IMR-90 (cell line): ENCODE measurements around the gene ARHGAP10.

Source experiments
- SMC3 ChIP-seq: fragments of 150-350 bp; IDR thresholded peaks from 2 replicates; pipeline ENCODE4 v1.6.1; 2016; ENCODE audit warnings: low read depth, mild to moderate bottlenecking, antibody characterized with exemption, low read length, moderate library complexity
- TF ChIP-seq, protein P1 (sequence below): conservative IDR thresholded peaks from 2 replicates; pipeline ENCODE4 v1.5.1; 2012; ENCODE audit warnings: mild to moderate bottlenecking, low read depth, low read length, improper control_type of control experiment
- TF ChIP-seq, protein P2 (sequence below): fragments of 150-350 bp; IDR thresholded peaks from 2 replicates; pipeline ENCODE4 v1.6.1; 2017; ENCODE audit warnings: mild to moderate bottlenecking, antibody characterized with exemption, low read length, low read depth

GRCh38 chr4:147734496-147734895 is 2.6 kb downstream of the ARHGAP10 start:
- TF ChIP-seq, protein P1, sequence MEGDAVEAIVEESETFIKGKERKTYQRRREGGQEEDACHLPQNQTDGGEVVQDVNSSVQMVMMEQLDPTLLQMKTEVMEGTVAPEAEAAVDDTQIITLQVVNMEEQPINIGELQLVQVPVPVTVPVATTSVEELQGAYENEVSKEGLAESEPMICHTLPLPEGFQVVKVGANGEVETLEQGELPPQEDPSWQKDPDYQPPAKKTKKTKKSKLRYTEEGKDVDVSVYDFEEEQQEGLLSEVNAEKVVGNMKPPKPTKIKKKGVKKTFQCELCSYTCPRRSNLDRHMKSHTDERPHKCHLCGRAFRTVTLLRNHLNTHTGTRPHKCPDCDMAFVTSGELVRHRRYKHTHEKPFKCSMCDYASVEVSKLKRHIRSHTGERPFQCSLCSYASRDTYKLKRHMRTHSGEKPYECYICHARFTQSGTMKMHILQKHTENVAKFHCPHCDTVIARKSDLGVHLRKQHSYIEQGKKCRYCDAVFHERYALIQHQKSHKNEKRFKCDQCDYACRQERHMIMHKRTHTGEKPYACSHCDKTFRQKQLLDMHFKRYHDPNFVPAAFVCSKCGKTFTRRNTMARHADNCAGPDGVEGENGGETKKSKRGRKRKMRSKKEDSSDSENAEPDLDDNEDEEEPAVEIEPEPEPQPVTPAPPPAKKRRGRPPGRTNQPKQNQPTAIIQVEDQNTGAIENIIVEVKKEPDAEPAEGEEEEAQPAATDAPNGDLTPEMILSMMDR, result no peak
- TF ChIP-seq, protein P2, sequence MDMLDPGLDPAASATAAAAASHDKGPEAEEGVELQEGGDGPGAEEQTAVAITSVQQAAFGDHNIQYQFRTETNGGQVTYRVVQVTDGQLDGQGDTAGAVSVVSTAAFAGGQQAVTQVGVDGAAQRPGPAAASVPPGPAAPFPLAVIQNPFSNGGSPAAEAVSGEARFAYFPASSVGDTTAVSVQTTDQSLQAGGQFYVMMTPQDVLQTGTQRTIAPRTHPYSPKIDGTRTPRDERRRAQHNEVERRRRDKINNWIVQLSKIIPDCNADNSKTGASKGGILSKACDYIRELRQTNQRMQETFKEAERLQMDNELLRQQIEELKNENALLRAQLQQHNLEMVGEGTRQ, result no peak
- TF ChIP-seq SMC3, result no peak
